ENCODE measurements around the gene COL4A2. TPM values are rescaled to one million over a fixed set of nuclear protein-coding genes. Genes with fewer than 3 reads are reported as not detected.

COL4A2 gene
- total RNA-seq, 3 donors from 2014 or later (not counting 1 experiment from before 2014, with no cell fraction given): not detected

DNA sequence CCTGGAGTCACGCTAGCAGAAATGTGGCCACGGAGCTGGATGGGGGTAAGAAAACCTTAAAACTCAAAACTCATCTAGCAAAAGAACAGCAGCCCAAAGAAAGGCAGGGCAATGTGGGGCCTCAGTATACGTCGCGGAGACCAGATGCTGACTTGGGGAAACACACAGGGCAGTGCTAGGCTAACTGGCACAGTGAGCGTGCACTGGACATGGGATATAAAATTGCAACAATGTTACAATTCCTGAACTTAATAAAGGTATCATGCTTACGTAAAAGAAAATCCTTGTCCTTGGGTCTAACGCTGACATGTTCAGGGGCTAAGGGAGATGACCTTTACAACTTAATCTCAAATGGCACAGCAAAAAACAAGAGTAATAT, 40.7 kb upstream of the COL4A2 start:
- ATAC-seq (no peak), DNase-seq (no peak)
- H3K36me3 ChIP-seq (ENCODE audit: control insufficient read depth, insufficient read depth, low read length): no peaks in the 10 kb centered on the region
- Mint-ChIP-seq H3K4me3 (no peak overlapping the region), H3K4me1 (no peaks in the 10 kb centered on the region), H3K27me3 (ENCODE audit: low read depth in 2 of 2) (peaks cover 10 to 46% of the 10 kb centered on the region in 2 donors), H3K36me3 (no peaks in the 10 kb centered on the region), H3K9me3 (no peaks in the 10 kb centered on the region), H3K27ac (no peak overlapping the region)
- no peak overlapping the region for H3K4me3 ChIP-seq (ENCODE audit: low read length)
- TF ChIP-seq, protein P1, sequence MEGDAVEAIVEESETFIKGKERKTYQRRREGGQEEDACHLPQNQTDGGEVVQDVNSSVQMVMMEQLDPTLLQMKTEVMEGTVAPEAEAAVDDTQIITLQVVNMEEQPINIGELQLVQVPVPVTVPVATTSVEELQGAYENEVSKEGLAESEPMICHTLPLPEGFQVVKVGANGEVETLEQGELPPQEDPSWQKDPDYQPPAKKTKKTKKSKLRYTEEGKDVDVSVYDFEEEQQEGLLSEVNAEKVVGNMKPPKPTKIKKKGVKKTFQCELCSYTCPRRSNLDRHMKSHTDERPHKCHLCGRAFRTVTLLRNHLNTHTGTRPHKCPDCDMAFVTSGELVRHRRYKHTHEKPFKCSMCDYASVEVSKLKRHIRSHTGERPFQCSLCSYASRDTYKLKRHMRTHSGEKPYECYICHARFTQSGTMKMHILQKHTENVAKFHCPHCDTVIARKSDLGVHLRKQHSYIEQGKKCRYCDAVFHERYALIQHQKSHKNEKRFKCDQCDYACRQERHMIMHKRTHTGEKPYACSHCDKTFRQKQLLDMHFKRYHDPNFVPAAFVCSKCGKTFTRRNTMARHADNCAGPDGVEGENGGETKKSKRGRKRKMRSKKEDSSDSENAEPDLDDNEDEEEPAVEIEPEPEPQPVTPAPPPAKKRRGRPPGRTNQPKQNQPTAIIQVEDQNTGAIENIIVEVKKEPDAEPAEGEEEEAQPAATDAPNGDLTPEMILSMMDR (IDR thresholded peaks at IDR 0.05): no peak
- 90% methylated on average over 8 of the region's 8 CpGs for WGBS (ENCODE audit: insufficient coverage)
- H3K4me1 ChIP-seq (ENCODE audit: control insufficient read depth, insufficient read depth, low read length): no peaks in the 10 kb centered on the region
- no peaks in the 10 kb centered on the region for H3K27me3 ChIP-seq (ENCODE audit: control insufficient read depth, insufficient read depth, low read length)
- H3K27ac ChIP-seq (ENCODE audit: low read length): no peak overlapping the region
- intact Hi-C loops (cut with micrococcal nuclease): no loop called here
- no peaks in the 10 kb centered on the region for H3K9me3 ChIP-seq (ENCODE audit: control insufficient read depth, insufficient read depth, low read length)

DNA sequence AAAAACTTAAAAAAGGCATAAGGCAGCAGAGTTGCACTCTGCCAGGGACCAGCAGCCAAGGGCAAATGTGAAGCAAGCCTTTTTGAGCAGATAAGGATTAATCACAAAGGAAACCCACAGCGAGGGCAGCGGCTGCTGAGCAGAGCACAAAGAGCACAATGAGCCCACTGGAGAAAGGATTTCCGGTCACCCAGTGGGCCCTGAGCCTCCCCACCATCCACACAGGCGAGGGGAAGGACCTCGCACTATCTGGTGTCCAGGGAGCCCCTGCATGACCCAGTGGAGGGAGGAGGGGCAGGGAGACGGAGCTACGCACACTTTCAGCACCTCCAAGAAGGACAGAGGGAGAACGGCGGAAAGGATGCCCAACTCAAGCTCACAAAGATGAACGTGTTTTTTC, 40.1 kb upstream of the COL4A2 start:
- no peak overlapping the region for H3K4me3 ChIP-seq (ENCODE audit: low read length)
- Mint-ChIP-seq H3K4me3 (no peak overlapping the region), H3K4me1 (no peaks in the 10 kb centered on the region), H3K27me3 (ENCODE audit: low read depth in 2 of 2) (peaks cover 12 to 40% of the 10 kb centered on the region in 2 donors), H3K27ac (no peak overlapping the region), H3K36me3 (no peaks in the 10 kb centered on the region), H3K9me3 (no peaks in the 10 kb centered on the region)
- H3K9me3 ChIP-seq (ENCODE audit: control insufficient read depth, insufficient read depth, low read length): no peaks in the 10 kb centered on the region
- TF ChIP-seq, protein P1 (IDR thresholded peaks at IDR 0.05): no peak
- no peaks in the 10 kb centered on the region for H3K4me1 ChIP-seq (ENCODE audit: control insufficient read depth, insufficient read depth, low read length)
- ATAC-seq (no peak), DNase-seq (no peak)
- intact Hi-C loops (cut with micrococcal nuclease): no loop called here
- no peaks in the 10 kb centered on the region for H3K27me3 ChIP-seq (ENCODE audit: control insufficient read depth, insufficient read depth, low read length)
- no peak overlapping the region for H3K27ac ChIP-seq (ENCODE audit: low read length)
- no peaks in the 10 kb centered on the region for H3K36me3 ChIP-seq (ENCODE audit: control insufficient read depth, insufficient read depth, low read length)
- WGBS (ENCODE audit: insufficient coverage): 22% methylated on average over 7 of the region's 10 CpGs

DNA sequence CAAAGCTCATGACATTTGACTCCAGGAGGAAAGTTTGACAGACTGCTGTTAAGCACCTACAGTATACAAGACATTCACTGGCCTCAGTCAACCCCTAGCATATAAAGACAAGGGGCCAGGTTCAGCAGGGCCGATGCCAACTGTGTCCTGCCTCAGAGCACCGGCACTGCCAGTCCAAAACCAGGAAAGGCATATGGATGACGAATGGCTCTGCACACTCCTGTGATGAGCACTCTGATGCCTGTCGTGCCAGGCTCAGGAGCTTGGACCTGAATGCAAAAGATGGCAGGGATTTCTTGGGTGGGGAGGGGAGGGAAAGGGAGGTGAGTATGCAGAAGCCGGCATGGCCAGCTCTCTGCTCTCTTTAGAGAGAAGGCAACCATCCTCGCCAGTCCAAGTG, 39.0 kb upstream of the COL4A2 start:
- Mint-ChIP-seq H3K4me3 (no peak overlapping the region), H3K4me1 (no peaks in the 10 kb centered on the region), H3K36me3 (no peaks in the 10 kb centered on the region), H3K27ac (no peak overlapping the region), H3K27me3 (ENCODE audit: low read depth in 2 of 2) (peaks cover 8 to 40% of the 10 kb centered on the region in 2 donors), H3K9me3 (no peaks in the 10 kb centered on the region)
- no peaks in the 10 kb centered on the region for H3K27me3 ChIP-seq (ENCODE audit: control insufficient read depth, insufficient read depth, low read length)
- ATAC-seq (no peak), DNase-seq (no peak)
- H3K9me3 ChIP-seq (ENCODE audit: control insufficient read depth, insufficient read depth, low read length): no peaks in the 10 kb centered on the region
- H3K4me3 ChIP-seq (ENCODE audit: low read length): no peak overlapping the region
- no peak overlapping the region for H3K27ac ChIP-seq (ENCODE audit: low read length)
- H3K4me1 ChIP-seq (ENCODE audit: control insufficient read depth, insufficient read depth, low read length): no peaks in the 10 kb centered on the region
- TF ChIP-seq, protein P1 (IDR thresholded peaks at IDR 0.05): no peak
- 83% methylated on average over 6 of the region's 6 CpGs for WGBS (ENCODE audit: insufficient coverage)
- no peaks in the 10 kb centered on the region for H3K36me3 ChIP-seq (ENCODE audit: control insufficient read depth, insufficient read depth, low read length)
- intact Hi-C loops (cut with micrococcal nuclease): no loop called here

DNA sequence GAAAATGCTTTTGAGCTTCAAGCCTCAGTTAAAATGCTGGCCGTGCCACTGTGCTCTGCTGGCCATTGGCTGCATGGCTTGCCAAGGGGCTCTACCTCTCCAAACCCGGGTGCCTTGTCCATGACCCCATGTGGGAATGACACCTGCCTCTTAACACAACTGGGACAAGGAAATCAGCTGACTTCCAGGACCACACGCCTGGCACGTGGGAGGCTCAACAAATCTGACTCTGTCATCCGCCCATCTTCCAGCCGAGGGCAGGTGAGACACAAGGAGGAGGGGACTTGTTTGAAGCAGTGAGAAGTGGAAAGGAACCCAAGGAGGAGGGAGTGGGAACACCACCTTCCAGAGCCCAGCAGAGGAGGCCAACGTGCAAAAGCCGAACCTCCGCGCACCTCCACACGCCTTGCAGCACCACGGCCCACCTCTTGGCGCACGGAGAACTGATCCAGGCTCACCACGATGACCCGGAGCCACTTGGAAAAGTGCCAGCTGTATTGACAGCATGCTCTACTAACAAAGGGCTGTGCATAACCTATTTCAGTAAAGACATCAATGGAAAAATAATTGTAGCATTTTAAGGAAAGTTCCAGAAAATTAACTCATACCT, 38.4 kb upstream of the COL4A2 start:
- no peak overlapping the region for H3K27ac Mint-ChIP-seq
- H3K4me1 Mint-ChIP-seq: no peaks in the 10 kb centered on the region
- H3K4me3 Mint-ChIP-seq: no peak overlapping the region
- Histone ChIP-seq H3K4me1 (ENCODE audit: control insufficient read depth, insufficient read depth, low read length) (no peaks in the 10 kb centered on the region), H3K4me3 (ENCODE audit: low read length) (no peak overlapping the region), H3K36me3 (ENCODE audit: control insufficient read depth, insufficient read depth, low read length) (no peaks in the 10 kb centered on the region), H3K27me3 (ENCODE audit: control insufficient read depth, insufficient read depth, low read length) (no peaks in the 10 kb centered on the region), H3K9me3 (ENCODE audit: control insufficient read depth, insufficient read depth, low read length) (no peaks in the 10 kb centered on the region), H3K27ac (ENCODE audit: low read length) (no peak overlapping the region)
- TF ChIP-seq, protein P1 (IDR thresholded peaks at IDR 0.05): no peak
- WGBS (ENCODE audit: insufficient coverage): 91% methylated on average over 16 of the region's 16 CpGs
- no peaks in the 10 kb centered on the region for H3K9me3 Mint-ChIP-seq
- no peaks in the 10 kb centered on the region for H3K36me3 Mint-ChIP-seq
- ATAC-seq (no peak), DNase-seq (no peak)
- peaks cover 8 to 42% of the 10 kb centered on the region in 2 donors for H3K27me3 Mint-ChIP-seq (ENCODE audit: low read depth in 2 of 2)
- intact Hi-C loops (cut with micrococcal nuclease): no loop called here

All from natural killer cell (primary cell).